T-helper 22 cell (primary cell): ENCODE measurements around the gene MCF2L2.

ENCODE experiments used
- DNase-seq: peaks from one replicate; pipeline ENCODE4 v3.0.0-alpha.2; 2020; ENCODE audit warnings: low read depth

Gene MCF2L2

DNA sequence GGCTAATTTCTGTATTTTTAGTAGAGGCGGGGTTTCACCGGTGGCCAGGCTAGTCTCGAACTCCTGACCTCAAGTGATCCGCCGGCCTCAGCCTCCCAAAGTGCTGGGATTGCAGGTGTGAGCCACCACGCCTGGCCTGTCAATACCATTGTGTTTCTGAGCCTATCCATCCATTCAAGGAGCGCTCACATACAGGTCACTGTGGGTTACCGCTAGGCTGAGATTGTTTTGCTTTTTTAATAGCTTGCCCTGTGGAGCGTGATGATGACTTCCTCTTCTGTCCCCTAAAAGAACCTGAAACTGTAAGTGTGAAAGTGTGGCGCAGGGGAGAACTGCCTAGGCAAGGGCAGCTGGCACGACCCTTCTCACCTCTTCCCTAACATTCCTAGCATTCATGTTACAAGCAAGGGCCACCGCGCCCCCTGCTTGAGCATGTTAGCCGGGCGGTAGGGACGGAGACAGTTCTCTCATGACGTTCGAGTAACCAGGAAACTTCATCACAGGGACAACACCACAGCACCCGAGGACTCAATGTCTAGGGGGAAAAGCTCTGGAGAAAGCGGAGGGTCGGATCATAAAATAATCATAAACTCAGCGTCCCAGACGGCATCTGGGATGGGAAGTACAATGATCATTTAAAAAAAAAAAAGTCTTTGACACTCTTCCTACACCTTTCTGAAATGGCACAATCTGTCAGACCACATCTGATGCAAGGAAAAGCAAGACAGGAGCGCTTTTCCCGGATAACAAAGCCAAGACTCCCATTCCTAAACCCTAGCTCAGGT is 266.7 kb downstream of the MCF2L2 start:
- no peak for DNase-seq

DNA sequence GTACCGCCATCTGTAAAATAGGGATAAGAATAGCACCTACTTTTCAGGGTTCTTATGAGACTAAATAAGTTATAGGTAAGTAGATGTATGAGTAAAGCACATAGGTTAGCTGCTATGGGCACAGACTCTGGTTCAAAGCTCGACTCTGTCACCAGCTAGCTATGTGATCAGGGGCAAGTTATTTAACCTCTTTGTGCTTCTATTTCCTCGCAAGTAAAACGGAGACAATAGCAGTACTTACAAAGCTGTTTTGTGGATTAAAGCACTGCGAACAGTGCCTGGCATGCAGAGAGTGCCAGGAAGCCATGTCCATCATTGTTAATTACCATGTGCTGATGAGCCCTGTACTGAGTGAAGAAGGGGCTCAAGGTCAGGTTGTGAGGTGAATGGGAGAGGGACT is 267.8 kb downstream of the MCF2L2 start:
- DNase-seq, result no peak

DNA sequence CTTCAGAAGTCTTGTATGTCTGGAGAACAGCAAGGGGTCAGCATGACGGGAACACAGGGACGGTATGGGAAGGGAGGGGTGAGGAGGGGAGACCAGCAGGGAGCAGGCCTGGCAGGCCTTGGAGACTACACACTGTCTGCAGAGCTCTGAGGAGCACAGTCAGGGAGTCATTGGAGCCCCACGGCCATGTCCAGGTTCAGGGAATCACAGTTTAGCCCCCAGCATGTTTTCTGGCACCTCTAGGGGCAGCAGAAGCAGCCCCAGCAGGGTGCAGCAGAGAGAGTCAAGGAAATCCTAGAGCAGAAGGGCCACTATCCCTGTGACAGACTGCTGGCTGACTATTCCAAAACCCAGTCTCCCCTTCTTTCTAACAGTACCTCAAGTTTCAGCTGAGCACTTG is 269.1 kb downstream of the MCF2L2 start:
- DNase-seq, result no peak

DNA sequence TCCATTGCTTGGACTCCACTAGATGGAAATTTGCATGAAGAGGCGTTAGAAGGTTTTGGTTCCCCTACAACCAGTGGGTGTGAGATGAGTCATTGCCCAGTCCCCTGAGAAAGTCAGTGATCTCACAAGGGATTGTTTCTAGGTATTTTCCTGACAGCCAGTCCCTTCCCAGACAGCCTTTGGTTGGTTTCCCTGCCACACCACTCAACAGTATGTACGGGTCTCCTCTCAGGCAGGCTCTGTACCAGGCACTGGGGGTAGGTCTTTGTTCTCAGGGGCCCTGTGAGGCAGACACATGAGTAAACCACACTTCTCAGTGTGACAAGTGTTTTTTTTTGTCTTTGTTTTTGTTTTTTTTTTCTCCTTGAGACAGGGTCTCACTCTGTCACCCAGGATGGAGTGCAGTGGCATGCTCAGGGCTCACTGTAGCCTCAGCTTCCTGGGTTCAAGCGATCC is 269.8 kb downstream of the MCF2L2 start:
- DNase-seq, result no peak

DNA sequence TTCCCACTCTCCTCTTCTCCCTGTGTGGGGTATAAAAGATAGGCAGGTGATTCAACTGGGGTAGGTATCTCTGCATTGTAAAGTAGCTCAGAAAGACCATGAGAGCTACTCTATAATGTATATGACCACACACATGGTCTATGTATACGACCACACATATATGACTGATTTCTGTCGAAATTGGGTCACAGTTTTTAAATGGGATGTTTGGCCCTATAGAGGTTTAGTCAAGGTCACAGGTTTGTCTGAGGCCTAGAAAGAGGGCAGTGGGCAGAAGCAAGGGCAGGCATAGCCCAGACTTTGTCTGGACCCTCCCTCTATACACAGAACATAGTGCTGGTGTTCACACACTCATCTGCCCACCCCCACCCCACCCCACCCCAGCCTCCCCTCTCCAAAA is 270.3 kb downstream of the MCF2L2 start:
- no peak for DNase-seq

DNA sequence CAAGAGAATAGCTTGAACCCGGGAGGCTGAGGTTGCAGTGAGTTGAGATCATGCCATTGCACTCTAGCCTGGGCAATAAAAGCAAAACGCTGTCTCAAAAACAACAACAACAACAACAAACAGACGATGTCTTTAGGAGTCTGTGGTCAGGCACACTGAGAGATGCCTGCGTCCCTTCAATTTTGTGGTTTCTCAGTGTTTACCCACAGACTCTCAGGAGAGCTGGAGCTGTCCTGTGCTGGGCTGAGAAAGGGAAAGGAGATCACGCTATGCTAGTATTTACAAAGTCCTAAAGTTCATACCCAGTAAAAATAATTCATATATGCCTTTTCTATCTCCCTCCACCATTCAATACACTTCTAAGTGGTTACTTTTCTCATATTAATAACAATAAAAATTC is 272.2 kb downstream of the MCF2L2 start:
- DNase-seq, result no peak

DNA sequence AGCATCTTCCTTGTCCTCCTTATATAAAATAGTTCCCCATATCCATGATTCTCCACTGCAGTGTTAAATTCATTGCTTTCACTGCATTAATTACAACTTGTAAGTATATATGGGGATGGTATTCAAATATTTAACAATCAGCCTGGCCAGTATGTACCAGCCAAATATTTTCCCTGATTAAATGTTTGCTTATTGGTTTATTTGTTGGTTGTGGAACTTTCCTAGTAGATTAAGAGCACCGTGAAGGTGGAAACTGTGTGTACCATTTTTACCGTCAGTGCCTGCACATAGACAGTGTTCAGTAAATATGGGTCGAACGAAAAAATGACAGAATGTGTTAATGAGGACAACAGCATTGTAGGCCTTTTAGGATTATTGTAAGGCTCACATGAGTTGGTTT is 272.9 kb downstream of the MCF2L2 start:
- no peak for DNase-seq

DNA sequence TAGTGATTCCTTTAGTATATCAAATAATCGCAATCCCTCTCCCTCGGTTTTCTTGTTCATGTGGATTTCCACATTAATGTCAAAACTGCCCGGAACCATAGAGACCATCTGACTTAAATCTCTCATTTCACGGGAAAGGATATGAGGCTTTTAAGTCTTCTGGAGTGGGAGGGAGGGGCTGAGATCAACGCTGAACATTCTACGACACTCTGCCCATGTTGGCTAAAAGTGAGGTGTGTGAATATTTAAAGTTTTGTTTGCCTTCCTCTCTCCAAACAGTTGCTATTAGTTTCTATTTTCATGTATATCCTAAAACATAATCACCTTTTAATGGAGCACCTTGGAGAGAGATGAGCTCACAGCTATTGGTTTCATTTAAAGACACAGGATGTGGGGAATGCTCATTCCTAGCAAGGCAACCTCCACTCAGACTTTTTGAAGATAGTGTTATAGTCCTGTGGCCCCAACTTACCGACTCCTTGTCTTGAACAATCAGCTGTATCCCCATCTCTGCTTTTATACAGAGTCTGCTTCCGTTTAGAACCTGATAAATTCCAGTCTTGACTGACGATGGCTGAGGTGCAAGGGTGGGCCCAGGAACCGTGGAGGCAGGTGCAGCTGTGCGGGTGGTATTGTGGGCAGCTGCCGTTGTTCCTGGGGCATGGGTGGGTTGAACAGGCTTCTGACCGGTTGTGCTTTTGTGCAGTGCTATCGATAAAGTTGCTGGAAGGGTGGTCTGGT is 275.0 kb downstream of the MCF2L2 start:
- DNase-seq, result no peak

DNA sequence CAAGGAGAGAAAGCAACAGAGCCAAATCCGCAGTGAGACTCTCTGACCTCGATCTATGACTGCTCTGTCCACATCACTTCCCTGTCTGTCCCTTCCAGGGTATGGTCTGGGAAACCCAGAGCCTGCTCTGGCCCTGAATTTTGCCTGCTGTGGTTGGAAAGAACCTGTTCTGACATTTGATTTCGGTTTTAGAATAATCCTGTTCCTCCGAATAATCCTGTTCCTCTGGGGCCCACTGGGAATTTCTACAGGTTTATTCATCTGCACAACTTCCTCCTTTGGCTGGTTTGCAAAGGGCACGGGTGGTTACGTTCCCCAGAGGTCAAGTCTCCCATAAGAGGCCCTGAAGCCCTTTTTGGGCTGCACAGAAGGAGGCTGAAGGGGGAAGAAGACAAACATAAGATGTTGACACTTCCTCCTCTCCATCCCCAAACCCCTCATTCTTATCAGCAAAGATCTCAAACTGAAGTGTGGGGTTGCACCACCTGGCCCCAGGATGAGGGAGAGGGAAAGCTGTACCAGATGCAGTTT is 276.5 kb downstream of the MCF2L2 start:
- DNase-seq, result no peak

DNA sequence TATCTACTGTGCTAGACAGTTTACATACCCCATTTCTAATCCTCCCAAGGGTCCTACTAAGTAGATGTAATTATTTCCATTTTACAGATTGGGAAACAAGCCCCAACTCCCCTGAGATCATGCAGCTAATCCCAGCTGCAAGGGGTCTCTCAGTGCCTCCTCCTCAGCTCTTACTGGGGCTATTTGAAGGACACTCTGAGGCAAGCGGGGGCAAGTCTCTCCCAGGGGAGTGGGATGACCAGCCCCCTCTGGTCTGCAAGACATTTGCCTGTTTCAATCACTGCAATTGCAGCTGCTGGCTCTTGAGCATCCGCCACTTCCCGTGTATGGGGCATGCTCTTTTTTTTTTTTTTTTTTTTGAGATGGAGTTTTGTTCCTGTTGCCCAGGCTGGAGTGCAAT is 277.3 kb downstream of the MCF2L2 start:
- DNase-seq, result no peak

DNA sequence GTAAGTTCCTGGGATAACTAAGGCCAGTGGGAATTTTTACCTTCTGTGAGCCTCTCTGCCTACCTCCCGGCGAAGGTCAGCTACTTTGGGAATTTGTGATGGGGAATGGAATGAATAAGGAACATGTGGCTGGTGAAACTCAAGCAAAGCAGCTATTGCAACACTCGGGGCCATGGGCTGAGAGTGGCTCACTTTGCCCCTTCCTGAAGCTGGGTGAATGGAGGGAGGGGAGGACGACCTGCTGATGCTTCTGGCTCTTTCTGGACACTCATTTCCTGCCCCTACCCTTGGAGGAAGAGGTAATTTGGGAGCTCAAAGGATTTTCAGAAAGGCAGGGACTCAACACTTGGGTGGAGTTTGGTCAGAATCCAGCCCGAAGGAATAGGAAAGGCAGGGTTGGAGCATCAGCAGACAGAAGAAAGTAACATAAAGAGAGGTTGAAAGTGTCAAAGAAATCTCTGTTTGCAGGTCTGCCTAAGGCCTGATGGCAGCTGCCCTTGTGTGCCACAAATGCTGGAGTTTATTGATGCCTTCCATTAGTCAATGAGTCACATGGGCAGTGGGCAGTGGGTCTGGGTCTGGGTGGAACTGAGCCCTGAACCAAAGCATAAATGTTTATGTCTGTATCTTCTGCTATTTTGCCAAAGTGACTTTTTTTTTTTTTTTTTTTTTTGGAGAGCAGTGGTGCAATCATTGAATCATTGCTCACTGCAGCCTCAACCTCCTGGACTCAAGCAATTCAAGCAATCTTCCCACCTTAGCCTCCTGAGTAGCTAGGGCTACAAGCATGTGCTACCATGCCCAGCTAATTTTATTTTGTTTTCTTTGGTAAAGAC is 278.3 kb downstream of the MCF2L2 start:
- no peak for DNase-seq

DNA sequence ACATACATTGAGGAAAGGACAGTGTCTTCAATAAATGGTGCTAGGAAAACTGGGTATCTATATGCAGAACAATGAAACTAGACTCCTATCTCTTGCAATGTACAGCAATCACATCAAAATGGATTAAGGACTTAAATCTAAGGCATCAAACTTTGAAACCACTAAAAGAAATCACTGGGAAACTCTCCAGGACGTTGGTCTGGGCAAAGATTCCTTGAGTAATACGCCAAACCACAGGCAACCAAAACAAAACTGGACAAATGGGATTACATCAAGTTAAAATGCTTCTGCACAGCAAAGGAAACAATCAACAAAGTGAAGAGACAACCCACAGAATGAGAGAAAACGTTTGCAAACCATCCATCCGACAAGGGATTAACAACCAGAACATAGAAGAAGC is 280.4 kb downstream of the MCF2L2 start:
- DNase-seq, result no peak

DNA sequence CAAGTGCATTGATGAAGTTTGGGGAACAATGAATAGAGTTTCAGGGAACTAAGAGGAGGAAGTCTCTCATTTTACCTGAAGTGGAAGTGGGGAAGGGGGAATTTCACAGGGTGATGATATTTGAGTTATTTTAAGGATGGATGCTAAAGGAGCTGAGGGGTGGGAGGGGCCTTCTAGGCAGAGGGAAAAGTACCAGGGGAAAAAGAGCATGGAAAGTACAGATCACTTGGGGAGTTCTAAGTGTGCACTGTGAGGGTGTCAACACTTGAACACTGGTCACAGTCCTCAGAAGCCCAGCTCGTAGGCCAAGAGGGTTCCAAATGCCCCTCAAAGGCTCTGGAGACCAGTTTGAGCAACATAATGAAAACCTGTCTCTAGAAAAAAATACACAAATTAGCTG is 284.1 kb downstream of the MCF2L2 start:
- no peak for DNase-seq

DNA sequence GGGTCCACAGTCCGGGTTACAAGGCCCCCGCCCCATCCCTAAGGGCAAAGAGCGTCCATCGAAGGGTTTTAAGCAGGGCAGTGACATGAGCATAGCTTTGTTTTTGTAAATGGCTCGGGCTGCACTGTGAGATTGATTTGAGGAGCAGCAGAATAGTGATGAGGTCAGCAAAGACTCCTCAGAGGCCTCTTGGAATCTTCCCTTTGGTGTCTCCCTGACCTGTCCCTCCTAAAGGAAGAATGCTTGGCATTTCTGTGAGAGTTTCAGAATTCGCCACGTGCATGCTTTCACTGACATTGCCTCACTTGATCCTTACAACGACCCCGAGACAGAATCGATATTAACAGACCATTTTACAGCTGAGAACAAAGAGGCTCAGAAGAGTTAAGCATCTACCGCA is 286.2 kb downstream of the MCF2L2 start:
- no peak for DNase-seq

DNA sequence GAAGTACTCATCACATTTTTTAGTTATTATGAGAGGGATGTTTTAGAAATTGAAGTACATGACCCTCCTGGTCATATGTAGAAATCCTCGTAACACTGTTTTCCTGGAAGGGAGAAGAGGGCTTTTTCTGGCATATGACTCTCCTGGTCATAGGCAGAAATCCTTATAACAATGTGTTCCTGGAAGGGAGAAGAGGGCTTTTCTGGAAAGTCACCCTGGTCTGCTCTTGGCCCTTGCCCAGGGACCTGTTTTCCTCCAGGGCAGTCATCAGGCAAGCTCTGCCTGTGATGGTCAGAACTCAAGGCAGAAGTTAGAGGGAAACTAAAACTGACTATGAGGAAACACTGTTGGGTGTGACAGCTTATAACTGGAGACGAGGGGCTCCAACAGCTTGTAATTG is 293.6 kb downstream of the MCF2L2 start:
- DNase-seq, result no peak

DNA sequence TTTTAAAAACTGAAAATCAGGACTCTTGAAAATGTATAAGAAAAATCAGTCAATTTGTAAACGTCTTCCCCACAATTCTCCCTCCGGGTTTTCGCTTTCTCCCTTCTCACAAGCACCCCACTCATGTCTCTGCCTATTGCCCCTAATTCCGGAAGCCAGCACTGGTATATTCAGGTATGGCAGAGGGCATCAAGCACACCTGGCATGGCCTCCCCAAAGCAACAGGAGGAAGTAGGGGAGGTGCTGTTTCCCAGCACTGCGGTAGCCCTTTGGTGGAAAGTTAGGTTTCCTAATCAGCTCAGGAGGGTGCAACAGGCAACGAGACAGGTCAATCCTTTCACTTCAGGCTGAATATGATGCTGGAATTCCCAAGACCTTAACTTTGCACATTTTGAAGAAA is 296.0 kb downstream of the MCF2L2 start:
- DNase-seq, result no peak

DNA sequence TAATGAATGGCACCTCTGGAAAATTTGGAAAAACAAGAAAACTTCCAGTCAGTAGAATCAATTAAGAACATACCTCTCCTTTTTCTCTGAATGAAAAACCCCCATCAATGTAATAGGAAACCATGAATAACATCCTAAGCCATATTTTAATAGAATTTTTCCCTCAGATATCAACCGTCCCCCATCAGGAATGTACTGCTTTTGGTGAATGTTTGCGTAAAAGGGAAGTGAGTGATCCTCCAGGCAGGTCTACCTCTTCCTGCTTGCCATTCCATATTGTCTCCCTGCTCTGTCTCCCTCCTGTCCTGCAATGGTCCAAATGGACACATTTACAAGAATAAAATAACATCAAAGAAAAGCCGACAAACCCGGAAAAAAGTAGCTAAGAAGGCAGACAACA is 296.7 kb downstream of the MCF2L2 start:
- DNase-seq, result no peak

DNA sequence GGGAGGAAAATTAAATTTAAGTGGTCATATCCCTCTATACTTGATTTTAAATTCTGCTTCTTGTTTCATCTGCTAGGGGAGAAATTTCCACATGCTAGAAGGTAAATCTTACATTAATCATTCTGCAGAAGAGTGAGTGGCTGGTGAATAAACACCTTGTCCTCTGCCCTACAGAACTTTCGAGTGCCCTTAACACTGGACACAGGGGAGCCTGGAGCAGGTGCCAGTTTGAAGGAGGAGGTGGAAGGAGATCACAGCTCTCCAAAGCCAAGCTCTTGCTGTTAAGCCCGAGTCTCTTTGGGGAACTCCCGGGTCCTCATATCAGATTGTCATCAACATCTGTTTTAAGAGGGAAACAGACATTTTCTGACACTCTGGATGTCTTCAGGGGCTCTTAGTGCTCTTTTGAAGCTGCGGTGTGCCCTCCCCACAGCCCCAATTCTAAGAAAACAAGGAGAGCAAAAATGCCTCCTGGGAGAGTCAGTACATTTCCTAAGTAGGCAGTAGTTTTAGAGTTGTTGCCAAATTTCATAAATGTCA is 297.2 kb downstream of the MCF2L2 start:
- DNase-seq, result no peak

DNA sequence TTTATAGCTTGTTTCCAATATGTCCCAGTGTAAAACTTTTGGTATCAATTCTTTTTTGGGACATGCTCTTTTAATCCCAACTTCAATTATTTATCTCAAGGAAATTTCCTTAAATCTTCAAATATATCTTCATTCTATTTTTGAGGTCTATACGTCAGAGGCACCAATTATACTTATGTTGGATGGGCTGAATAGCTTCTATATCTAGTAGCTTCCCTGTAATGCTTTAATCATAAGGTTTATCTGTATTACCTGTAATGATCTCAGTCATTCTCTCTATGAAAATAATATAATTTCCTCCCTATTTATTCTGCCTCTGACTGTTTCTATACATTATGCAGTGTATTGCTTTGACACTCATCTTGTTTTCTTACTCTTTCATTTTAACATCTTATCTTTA is 299.2 kb downstream of the MCF2L2 start:
- DNase-seq, result no peak

DNA sequence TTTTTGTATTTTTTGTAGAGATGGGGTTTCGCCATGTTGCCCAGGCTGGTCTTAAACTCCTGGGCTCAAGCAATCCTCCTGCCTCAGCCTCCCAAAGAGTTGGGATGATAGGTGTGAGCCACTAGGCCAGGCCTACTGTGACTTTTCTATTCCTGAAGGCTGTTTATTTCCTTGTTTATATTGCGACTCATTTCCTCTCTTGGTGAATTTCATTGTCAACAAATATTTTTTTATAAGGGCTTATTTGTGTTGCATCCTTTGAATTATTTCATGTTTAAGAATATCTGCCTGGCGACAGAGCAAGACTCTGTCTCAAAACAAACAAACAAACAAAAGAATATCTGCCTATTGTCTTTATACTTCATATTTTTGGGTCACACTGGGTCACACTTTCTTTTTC is 299.7 kb downstream of the MCF2L2 start:
- no peak for DNase-seq
